Fibroblast of skin of left quadriceps (primary cell): Measurements from ENCODE around the gene PGM5.
"Not testable (repeated sequence)": the region's sequence is repeated elsewhere in the genome, so short reads cannot be mapped to it uniquely, and the experiment has no call there.

ENCODE experiments used
- DNase-seq, 2 experiments: peaks; one replicate each; pipeline ENCODE4 v3.0.0-alpha.2; 2013; ENCODE audit warnings: low read depth in 2 of 2

Gene PGM5

GRCh38 chr9:68377723-68378122 lies 21.3 kb downstream of the PGM5 start:
- DNase-seq: not testable (repeated sequence)

- DNase-seq: not testable (repeated sequence)
Observed at GRCh38 chr9:68383894-68384293, 27.5 kb downstream of the PGM5 start.

GRCh38 chr9:68389558-68389957 lies 33.1 kb downstream of the PGM5 start:
- DNase-seq: not testable (repeated sequence)

GRCh38 chr9:68390737-68391136 lies 34.3 kb downstream of the PGM5 start:
- not testable (repeated sequence) for DNase-seq

DNA sequence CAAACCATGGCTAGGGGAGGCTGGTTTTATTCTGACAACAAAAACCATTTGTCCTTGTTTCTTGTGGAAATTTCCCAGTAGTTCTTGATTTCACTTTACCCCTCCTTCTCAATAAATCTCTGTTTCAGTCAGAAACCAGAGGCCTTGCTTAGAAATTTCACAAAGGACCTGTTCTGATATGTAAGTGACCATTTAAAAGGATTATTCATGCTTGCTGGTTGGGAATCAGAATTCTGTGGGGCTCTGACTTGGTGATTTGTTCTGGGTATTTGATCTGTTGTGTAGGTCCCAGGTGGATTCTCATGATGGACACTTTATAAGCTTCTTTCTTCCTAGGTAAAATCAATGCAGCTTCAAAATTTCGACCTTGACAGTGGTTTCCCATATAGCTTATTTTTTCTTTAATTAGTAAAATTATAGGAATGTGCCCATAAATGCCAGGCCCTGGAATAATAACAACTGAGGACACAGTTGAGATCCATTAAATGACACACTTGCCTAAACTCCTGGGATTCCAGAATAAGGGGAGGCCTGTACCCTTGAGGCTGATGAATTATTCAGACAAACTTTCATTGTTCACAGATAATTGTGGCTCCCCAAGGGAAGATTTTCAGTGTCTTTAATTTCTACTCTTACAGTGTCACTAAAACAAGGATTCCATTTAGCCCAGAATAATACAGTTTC lies 40.1 kb downstream of the PGM5 start:
- not testable (repeated sequence) for DNase-seq

DNA sequence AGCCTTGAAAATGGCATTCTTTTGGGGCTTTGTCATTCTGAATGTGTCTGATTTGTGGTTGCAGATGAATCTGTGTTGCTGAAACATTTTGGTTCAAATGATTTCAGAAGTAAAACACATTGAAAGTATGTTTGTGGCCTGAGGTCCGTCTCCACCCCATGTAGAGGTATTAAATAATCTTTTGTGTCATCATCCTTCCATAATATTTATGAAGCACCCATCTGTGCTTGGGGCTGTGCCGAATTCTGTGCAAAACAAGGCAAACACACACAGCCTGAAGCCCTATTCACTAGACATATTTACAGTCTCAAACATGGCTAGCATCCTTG lies 40.6 kb downstream of the PGM5 start:
- DNase-seq: peak; percentile 14 to 27

- not testable (repeated sequence) for DNase-seq
Observed at GRCh38 chr9:68397796-68398195, 41.4 kb downstream of the PGM5 start.

GRCh38 chr9:68398324-68398723 lies 41.9 kb downstream of the PGM5 start:
- not testable (repeated sequence) for DNase-seq

DNA sequence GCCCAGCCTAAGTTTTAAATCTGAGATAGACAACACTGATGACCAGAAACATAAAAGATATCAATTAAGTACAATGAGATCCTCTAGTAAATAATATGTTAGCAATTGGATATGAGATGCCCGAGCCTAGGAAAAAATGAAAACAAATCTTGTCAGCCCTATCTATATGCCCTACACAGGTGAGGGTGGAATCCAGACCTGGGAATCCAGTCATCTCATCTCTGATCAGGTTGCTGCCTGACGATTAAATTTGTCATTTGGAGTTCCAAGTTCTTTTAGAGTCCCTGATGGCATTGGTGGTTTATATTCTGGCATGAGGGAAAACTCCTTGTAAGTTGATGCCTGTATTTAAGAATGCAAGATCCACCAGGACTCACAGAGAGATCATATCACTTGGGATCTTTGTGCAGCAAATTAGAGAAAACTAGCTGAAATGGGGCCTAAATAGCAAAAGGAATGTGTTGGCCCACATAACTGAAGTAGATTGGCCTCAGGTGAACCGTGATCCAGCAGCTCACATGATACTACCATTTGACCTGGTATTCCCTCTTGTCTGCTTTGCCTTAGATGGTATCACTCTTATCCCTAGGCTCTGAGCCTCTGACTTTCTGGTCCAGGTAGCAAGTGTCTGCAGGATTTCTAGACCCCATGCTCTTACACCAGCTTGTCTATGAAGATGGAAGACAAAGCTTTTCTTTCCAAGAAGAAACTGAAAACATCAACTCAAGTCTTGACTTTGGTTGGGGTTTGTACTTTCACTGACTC lies 48.2 kb downstream of the PGM5 start:
- not testable (repeated sequence) for DNase-seq

DNA sequence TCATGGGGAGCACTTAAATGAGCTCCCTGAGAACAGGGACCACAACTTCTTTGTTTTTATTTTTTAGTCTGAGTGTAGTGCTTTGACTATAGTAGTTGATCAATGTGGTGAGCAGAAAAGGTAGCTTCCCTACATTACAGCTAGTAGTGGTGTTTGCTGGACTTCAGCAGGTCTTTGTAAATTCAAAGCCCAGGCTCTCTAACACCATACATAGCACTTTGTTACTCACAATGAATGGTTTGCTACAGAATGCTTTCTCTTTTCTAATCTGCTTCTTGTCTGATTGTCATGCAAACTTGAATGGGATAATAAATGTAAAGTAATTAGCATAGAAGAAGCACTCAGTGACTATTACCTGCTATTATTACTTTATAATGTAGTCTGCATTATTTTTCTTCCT lies 55.5 kb downstream of the PGM5 start:
- not testable (repeated sequence) for DNase-seq

DNA sequence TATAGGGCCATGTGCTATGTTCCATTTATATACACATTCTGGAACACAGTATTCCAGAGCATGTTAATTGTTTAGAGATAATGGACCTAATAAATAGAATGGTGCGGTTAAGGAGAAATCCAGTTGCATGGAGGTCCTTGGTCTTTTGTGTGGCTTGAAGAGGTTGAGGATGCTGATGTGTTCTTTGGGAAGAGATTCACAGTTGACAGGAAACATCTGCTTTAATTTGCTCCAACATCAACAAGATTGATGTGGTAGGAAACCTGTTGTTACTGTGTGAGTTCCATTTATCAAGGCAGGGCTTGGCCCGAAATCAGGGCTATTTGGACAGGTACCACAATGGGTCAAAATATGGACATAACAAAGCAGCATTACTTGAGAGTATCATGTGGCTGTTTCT lies 56.3 kb downstream of the PGM5 start:
- DNase-seq: not testable (repeated sequence)

DNA sequence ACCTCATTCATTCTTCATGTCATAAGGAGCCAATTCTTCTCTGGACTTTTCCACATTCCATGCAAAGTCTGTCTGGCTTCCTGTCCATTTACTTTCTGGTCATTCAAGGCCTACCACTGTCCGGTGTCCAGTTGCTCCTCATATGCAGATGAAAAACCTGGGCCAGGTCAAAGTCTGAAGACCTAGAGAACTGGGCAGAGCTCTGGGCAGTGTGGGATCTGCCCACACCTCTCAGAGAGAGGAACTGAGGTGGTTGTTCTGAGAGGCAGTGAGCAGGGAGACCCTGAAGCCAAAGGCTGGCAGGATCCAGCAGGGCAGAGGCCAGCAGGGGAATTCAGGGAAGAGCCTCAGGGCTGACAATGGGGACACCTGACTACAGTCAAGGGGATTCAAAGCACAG lies 58.7 kb downstream of the PGM5 start:
- not testable (repeated sequence) for DNase-seq

DNA sequence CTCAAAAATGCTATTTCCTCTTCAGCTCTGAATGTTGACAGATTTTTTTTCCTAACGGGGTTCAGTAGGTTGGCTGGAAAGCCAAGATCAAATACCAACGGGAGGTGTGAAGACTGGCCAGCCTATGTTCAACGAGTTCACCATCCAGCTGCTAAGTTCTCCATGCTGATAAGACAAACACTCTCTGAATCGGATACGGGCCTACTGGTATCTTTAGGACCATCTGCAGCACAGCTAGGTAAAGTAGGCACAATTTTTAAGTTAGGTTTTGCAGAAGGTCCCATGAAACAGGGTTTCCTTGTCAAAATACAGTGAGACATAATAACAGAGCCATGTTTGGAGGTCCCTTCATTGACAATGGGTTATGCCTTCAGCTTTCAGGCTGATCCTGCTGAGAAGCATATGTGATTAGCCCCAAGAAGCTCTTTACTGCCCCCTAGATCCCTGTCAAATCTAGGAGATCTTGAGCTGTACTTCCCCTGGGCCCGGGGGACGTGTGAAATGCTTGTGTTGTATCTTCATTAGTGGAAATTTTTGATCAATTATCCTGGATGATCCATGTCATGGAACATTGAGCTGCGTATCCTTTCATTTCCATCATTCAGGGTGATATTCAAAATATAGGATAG lies 60.6 kb downstream of the PGM5 start:
- no peak for DNase-seq

DNA sequence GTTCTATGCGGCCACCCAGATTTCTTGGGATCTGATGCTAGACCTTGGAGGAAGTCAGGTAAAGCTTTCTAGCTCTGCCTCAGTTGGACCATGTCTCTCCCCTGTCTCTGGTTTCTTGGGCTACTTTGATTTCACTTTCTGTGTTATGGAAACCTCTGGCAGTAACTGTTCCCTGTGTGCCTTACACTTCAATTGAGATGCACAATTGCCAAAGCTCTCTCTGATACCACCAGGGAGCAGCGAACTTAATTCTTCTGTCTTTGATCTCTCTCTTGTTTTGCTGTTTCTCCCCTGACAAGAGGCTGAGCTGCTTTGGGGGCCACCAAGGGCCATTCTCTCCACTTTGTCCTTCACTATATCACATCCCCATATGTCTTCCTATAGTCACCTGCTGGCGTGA lies 61.4 kb downstream of the PGM5 start:
- no peak for DNase-seq

- no peak for DNase-seq
Observed at GRCh38 chr9:68418259-68418845, 61.9 kb downstream of the PGM5 start.

DNA sequence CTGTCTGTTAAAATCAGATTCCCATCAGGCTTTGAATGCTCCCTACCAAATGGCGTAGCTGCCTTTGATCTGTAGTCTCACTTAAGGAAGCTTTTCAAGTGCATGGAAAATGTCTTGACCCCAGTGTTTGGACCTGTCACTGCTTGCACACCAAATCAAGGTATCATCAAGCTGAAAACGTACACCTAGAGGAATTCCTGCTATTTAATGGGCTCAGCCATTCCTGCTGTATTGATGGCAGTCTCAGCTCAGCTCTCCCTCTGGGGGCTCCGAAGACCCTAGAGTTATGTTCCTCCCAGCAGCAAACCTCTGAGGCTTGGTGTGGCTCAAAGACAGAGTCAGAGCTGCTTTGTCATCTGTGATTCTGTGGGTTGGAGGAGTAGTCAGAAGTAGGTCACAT lies 63.5 kb downstream of the PGM5 start:
- no peak for DNase-seq

DNA sequence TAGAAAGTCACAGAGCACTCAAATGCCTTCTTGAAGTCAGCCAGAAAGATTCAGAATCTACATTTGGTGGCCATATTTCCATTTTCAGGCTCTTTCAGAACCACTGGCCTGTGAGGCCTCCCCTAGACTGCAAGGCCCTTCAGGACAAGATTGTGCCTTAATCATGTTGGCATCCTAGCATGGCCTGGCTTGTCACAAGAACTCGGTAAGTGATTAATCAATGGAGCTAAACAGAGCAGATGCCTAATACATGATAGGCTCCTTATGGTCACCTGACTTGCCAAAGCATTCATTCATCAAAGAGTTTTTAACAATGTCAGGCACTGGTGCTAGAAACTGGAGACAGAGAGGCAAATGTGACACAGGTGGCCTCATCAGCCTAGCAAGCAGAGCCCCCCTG lies 70.3 kb downstream of the PGM5 start:
- DNase-seq: no peak

- no peak for DNase-seq
Observed at GRCh38 chr9:68427216-68427977, 71.0 kb downstream of the PGM5 start.

GRCh38 chr9:68428481-68428880 lies 72.1 kb downstream of the PGM5 start:
- no peak for DNase-seq

GRCh38 chr9:68429631-68430030 lies 73.2 kb downstream of the PGM5 start:
- DNase-seq: no peak

- no peak for DNase-seq
Observed at GRCh38 chr9:68431307-68431706, 74.9 kb downstream of the PGM5 start.
